Mammary epithelial cell (primary cell): ENCODE measurements around the gene BMP4.

Experiments used
- CTCF ChIP-seq, 2 donors: IDR thresholded peaks in 1 of 2; conservative IDR thresholded peaks in 1 of 2; 2 replicates each; pipeline ENCODE4 v1.5.1; 2011 to 2012; ENCODE audit warnings: inconsistent platforms in 2 of 2, low read length in 2 of 2, mild to moderate bottlenecking in 2 of 2, control low read depth in 1 of 2, low read depth in 1 of 2; ENCODE audit not compliant: insufficient read depth in 1 of 2; ENCODE audit errors: extremely low read depth in 1 of 2
- EZH2 ChIP-seq: IDR thresholded peaks from 2 replicates; pipeline ENCODE4 v1.6.1; 2012; ENCODE audit warnings: low read length, inconsistent platforms, borderline replicate concordance

- TF ChIP-seq CTCF (conservative IDR thresholded peaks at IDR 0.05 in 1 of 2, IDR thresholded peaks at IDR 0.05 in 1 of 2; ENCODE audit: extremely low read depth in 1 of 2, insufficient read depth in 1 of 2, low read depth in 1 of 2, low read length in 2 of 2) (no peak), EZH2 (no peak)
Measured at GRCh38 chr14:53947094-53947445, 9.6 kb downstream of the BMP4 start.
